H9 (cell line): ENCODE data around the gene CCNF. TPM values are rescaled to one million over a fixed set of nuclear protein-coding genes. Genes with fewer than 3 reads are reported as not detected.

Experiments
- DNase-seq: peaks from one replicate; pipeline ENCODE4 v3.0.0-alpha.2; 2017
- H2AFZ ChIP-seq: one replicate; pipeline ENCODE4 v1.6.1; 2013; ENCODE audit warnings: mild to moderate bottlenecking, low read length, control low read depth, moderate library complexity
- H2AK5ac ChIP-seq: 2 replicates; pipeline ENCODE4 v1.6.1; 2013; ENCODE audit warnings: low read length, control low read depth, mixed read lengths; ENCODE audit not compliant: insufficient read length
- H2BK120ac ChIP-seq: one replicate; pipeline ENCODE4 v1.6.1; 2013; ENCODE audit warnings: low read depth, mild to moderate bottlenecking, low read length, control low read depth, inconsistent platforms; ENCODE audit not compliant: poor library complexity, severe bottlenecking
- H2BK12ac ChIP-seq: 2 replicates; pipeline ENCODE4 v1.6.1; 2013; ENCODE audit warnings: low read length, control low read depth, mixed read lengths, low read depth; ENCODE audit not compliant: insufficient read length
- H2BK15ac ChIP-seq: 2 replicates; pipeline ENCODE4 v1.6.1; 2013; ENCODE audit warnings: low read depth, low read length, control low read depth
- H2BK20ac ChIP-seq: one replicate; pipeline ENCODE4 v1.6.1; 2013; ENCODE audit warnings: low read depth, mild to moderate bottlenecking, low read length, control low read depth, inconsistent platforms; ENCODE audit not compliant: poor library complexity, severe bottlenecking
- H2BK5ac ChIP-seq: 2 replicates; pipeline ENCODE4 v1.6.1; 2013; ENCODE audit warnings: low read length, control low read depth, mixed read lengths; ENCODE audit not compliant: insufficient read length
- H3K14ac ChIP-seq: 2 replicates; pipeline ENCODE4 v1.6.1; 2013; ENCODE audit warnings: low read length, control low read depth; ENCODE audit not compliant: insufficient read depth
- H3K18ac ChIP-seq: 2 replicates; pipeline ENCODE4 v1.6.1; 2013; ENCODE audit warnings: low read depth, mild to moderate bottlenecking, mixed read lengths, low read length, control low read depth; ENCODE audit not compliant: insufficient read length
- H3K23ac ChIP-seq: 2 replicates; pipeline ENCODE4 v1.6.1; 2013; ENCODE audit warnings: low read length, control low read depth, mixed read lengths, low read depth; ENCODE audit not compliant: insufficient read length
- H3K23me2 ChIP-seq: 2 replicates; pipeline ENCODE4 v1.6.1; 2013; ENCODE audit warnings: low read depth, mild to moderate bottlenecking, mixed read lengths, low read length, control low read depth; ENCODE audit not compliant: insufficient read length, poor library complexity, severe bottlenecking
- H3K27ac ChIP-seq: 2 replicates; pipeline ENCODE4 v1.5.1; 2013; ENCODE audit warnings: low read length, control low read depth, mixed read lengths, low read depth; ENCODE audit not compliant: insufficient read length
- H3K27me3 ChIP-seq: 2 replicates; pipeline ENCODE4 v1.6.1; 2013; ENCODE audit warnings: low read length, control low read depth, inconsistent platforms; ENCODE audit not compliant: insufficient read depth
- H3K4ac ChIP-seq: 2 replicates; pipeline ENCODE4 v1.6.1; 2013; ENCODE audit warnings: low read depth, mild to moderate bottlenecking, control low read depth, inconsistent platforms, low read length, moderate library complexity
- H3K4me1 ChIP-seq: 2 replicates; pipeline ENCODE4 v1.6.1; 2013; ENCODE audit warnings: low read length, control low read depth, inconsistent platforms; ENCODE audit not compliant: insufficient read depth
- H3K4me2 ChIP-seq: 2 replicates; pipeline ENCODE4 v1.6.1; 2013; ENCODE audit warnings: low read length, control low read depth, mixed read lengths; ENCODE audit not compliant: insufficient read length, insufficient read depth
- H3K56ac ChIP-seq: 2 replicates; pipeline ENCODE4 v1.6.1; 2013; ENCODE audit warnings: low read depth, mild to moderate bottlenecking, mixed read lengths, low read length, control low read depth; ENCODE audit not compliant: insufficient read length
- H3K79me1 ChIP-seq: 2 replicates; pipeline ENCODE4 v1.6.1; 2013; ENCODE audit warnings: low read depth, mild to moderate bottlenecking, moderate library complexity, low read length, control low read depth, inconsistent platforms; ENCODE audit not compliant: insufficient read depth, poor library complexity, severe bottlenecking
- H3K79me2 ChIP-seq: 2 replicates; pipeline ENCODE4 v1.6.1; 2013; ENCODE audit warnings: low read length, control low read depth, inconsistent platforms; ENCODE audit not compliant: insufficient read depth
- H3K9ac ChIP-seq: 2 replicates; pipeline ENCODE4 v1.6.1; 2013; ENCODE audit warnings: low read length, control low read depth, mixed read lengths; ENCODE audit not compliant: insufficient read length; ENCODE audit errors: extremely low read depth
- H3K9me3 ChIP-seq: one replicate; pipeline ENCODE4 v1.6.1; 2013; ENCODE audit warnings: low read depth, low read length, inconsistent platforms; ENCODE audit not compliant: control insufficient read depth
- H3T11ph ChIP-seq: one replicate; pipeline ENCODE4 v1.6.1; 2013; ENCODE audit warnings: mild to moderate bottlenecking, low read length, control low read depth, inconsistent platforms
- H4K20me1 ChIP-seq: one replicate; pipeline ENCODE4 v1.6.1; 2013; ENCODE audit not compliant: control insufficient read depth, insufficient read length, insufficient read depth
- H4K5ac ChIP-seq: 2 replicates; pipeline ENCODE4 v1.6.1; 2013; ENCODE audit warnings: low read depth, mild to moderate bottlenecking, mixed read lengths, low read length, control low read depth; ENCODE audit not compliant: insufficient read length
- H4K8ac ChIP-seq: replicated peaks from 2 replicates; pipeline ENCODE4 v1.6.1; 2013; ENCODE audit warnings: low read length, control low read depth, mixed read lengths, low read depth; ENCODE audit not compliant: insufficient read length
- H4K91ac ChIP-seq: 2 replicates; pipeline ENCODE4 v1.6.1; 2013; ENCODE audit warnings: low read depth, mild to moderate bottlenecking, moderate library complexity, mixed read lengths, low read length, control low read depth; ENCODE audit not compliant: insufficient read length
- H3K27ac Mint-ChIP-seq, 3 experiments: 2 replicates in 2 of 3; 3 replicates in 1 of 3; pipeline ENCODE4 v1.8.0; 2020 to 2021; ENCODE audit warnings: mixed read lengths in 3 of 3, mild to moderate bottlenecking in 1 of 3, moderate library complexity in 1 of 3
- H3K27me3 Mint-ChIP-seq: 2 replicates; pipeline ENCODE4 v1.8.0; 2021; ENCODE audit warnings: low read depth, mild to moderate bottlenecking, moderate library complexity, mixed read lengths
- H3K36me3 Mint-ChIP-seq, 3 experiments: 2 replicates in 2 of 3; 3 replicates in 1 of 3; pipeline ENCODE4 v1.8.0; 2020 to 2021; ENCODE audit warnings: low read depth in 3 of 3, mixed read lengths in 3 of 3; ENCODE audit not compliant: insufficient read depth in 1 of 3
- H3K4me1 Mint-ChIP-seq, 2 experiments: 2 replicates each; pipeline ENCODE4 v1.8.0; 2020; ENCODE audit warnings: mixed read lengths in 2 of 2
- H3K4me3 Mint-ChIP-seq, 2 experiments: 2 replicates in 1 of 2; 3 replicates in 1 of 2; pipeline ENCODE4 v1.8.0; 2020 to 2021; ENCODE audit warnings: mild to moderate bottlenecking in 2 of 2, mixed read lengths in 2 of 2, moderate library complexity in 1 of 2
- H3K9me3 Mint-ChIP-seq, 2 experiments: 2 replicates in 1 of 2; 3 replicates in 1 of 2; pipeline ENCODE4 v1.8.0; 2020; ENCODE audit warnings: mild to moderate bottlenecking in 2 of 2, mixed read lengths in 2 of 2, moderate library complexity in 1 of 2
- CTCF ChIP-seq: fragments of 200-600 bp; sonication (generic); conservative IDR thresholded peaks from 3 replicates; pipeline ENCODE4 v1.8.0; 2021; ENCODE audit warnings: antibody characterized with exemption, mild to moderate bottlenecking
- WGBS: extraction: QIAGEN DNeasy Blood & Tissue Kit; methylation state at CpG from one replicate; pipeline ENCODE4 v1.1.7; 2013; ENCODE audit warnings: missing lambda C conversion rate, low lambda C conversion rate, mixed read lengths; ENCODE audit not compliant: insufficient read length; ENCODE audit errors: extremely low coverage; 5-methylcytosine and 5-hydroxymethylcytosine counted together
- total RNA-seq: library from RNA; stranded (reverse); gene quantifications from 2 replicates; pipeline ENCODE4 v1.2.1, GENCODE V29; 2021

Gene CCNF
- total RNA-seq, 1 experiment from 2014 or later = 61.6 TPM

- Histone ChIP-seq H4K20me1 (no peaks in the 10 kb centered on the region), H2AK5ac (no peak overlapping the region), H3K23me2 (peaks cover 15% of the 10 kb centered on the region), H4K8ac (no peak overlapping the region), H3K23ac (no peak overlapping the region), H2BK15ac (no peak overlapping the region; the same call in 1 of the 2 replicates), H2AFZ (no peak overlapping the region), H2BK120ac (no peak overlapping the region), H2BK12ac (no peak overlapping the region), H3K27ac (no peak overlapping the region), H3K14ac (peak overlapping the region; percentile 77), H3T11ph (no peak overlapping the region), H3K56ac (no peak overlapping the region), H3K18ac (peak overlapping the region; percentile 55), H3K9ac (peak overlapping the region; percentile 43), H2BK20ac (no peak overlapping the region), H3K9me3 (no peaks in the 10 kb centered on the region), H4K5ac (no peak overlapping the region), H3K4me1 (no peaks in the 10 kb centered on the region), H3K4ac (no peak overlapping the region), H3K79me2 (peaks cover 3% of the 10 kb centered on the region), H3K79me1 (peaks cover 9% of the 10 kb centered on the region), H4K91ac (no peak overlapping the region), H3K4me2 (peak overlapping the region; percentile 59), H2BK5ac (no peak overlapping the region), H3K27me3 (no peaks in the 10 kb centered on the region; the same call in 1 of the 2 replicates)
- Mint-ChIP-seq H3K27ac (peak overlapping the region in 1 of 3 experiments; percentile 82; a peak in 1 of 7 replicates), H3K9me3 (no peaks in the 10 kb centered on the region), H3K36me3 (peaks cover 18 to 25% (median 25%) of the 10 kb centered on the region in 3 experiments; a peak in 6 of 7 replicates), H3K4me1 (peaks cover 25 to 27% of the 10 kb centered on the region in 2 experiments), H3K27me3 (peaks cover 13% of the 10 kb centered on the region), H3K4me3 (peak overlapping the region; percentile 88 to 90)
- DNase-seq = peak; percentile 76
- WGBS = no CpG with 5 or more reads among the region's 28 CpGs
- peak; percentile 47; the same call in 2 of the 3 replicates for TF ChIP-seq CTCF
Observed at GRCh38 chr16:2428051-2428783, 1.0 kb upstream of the CCNF start.
